ENCODE measurements around the gene RNASE12. TPM values are rescaled to one million over a fixed set of nuclear protein-coding genes. Genes with fewer than 3 reads are reported as not detected.
A peak's percentile ranks its signal among the peaks of the same experiment; 100 is the strongest.

RNASE12 gene
- total and polyA plus RNA-seq, 9 of the 15 experiments (the other 6 are each of a cell fraction or from before 2014, with no cell fraction given): 0.24 TPM; not detected in 8

GRCh38 chr14:20613094-20614037, 22.2 kb upstream of the RNASE12 start (continued):
- no peak for TF ChIP-seq FIP1L1 (IDR thresholded peaks at IDR 0.05; ENCODE audit: low read depth, low read length, poor library complexity, severe bottlenecking)
- TF ChIP-seq SMARCA4 (IDR thresholded peaks at IDR 0.05): no peak
- TF ChIP-seq ATF7 (IDR thresholded peaks at IDR 0.05): peak; percentile 76
- TF ChIP-seq SIN3B (IDR thresholded peaks at IDR 0.05; ENCODE audit: low read depth): no peak
- TF ChIP-seq GTF2F1 (IDR thresholded peaks at IDR 0.05; ENCODE audit: low read depth, low read length): no peak
- no peak for TF ChIP-seq SRSF7 (optimal IDR thresholded peaks at IDR 0.05; ENCODE audit: low read depth, low read length)
- no peak for TF ChIP-seq ZNF12 (CRISPR knock-in tag; IDR thresholded peaks at IDR 0.05)
- TF ChIP-seq HMGN3 (IDR thresholded peaks at IDR 0.05; ENCODE audit: borderline replicate concordance, extremely low read depth, insufficient read length, low read depth, low read length): no peak
- peak; percentile 52; the same call in 1 of the 2 replicates for TF ChIP-seq CREB3L1 (IDR thresholded peaks at IDR 0.05; ENCODE audit: borderline replicate concordance, low read depth)
- TF ChIP-seq ATF2 (CRISPR knock-in tag; IDR thresholded peaks at IDR 0.05): no peak
- no peak for TF ChIP-seq BCL6 (CRISPR knock-in tag; IDR thresholded peaks at IDR 0.05)
- no peak for TF ChIP-seq ZNF124 (CRISPR knock-in tag; IDR thresholded peaks at IDR 0.05)
- 0 out of 2 replicates have a peak, but pooled peaks have one; percentile 37 for TF ChIP-seq USF1 (CRISPR knock-in tag; IDR thresholded peaks at IDR 0.05)
- no peak for TF ChIP-seq PTTG1 (tag; IDR thresholded peaks at IDR 0.05; ENCODE audit: low read depth)
- TF ChIP-seq PKNOX1 (IDR thresholded peaks at IDR 0.05): peak; percentile 89
- TF ChIP-seq TCF15 (CRISPR knock-in tag; IDR thresholded peaks at IDR 0.05): no peak
- TF ChIP-seq MXI1 (IDR thresholded peaks at IDR 0.05; ENCODE audit: low read depth, low read length): peak; percentile 80
- peak; percentile 99 for TF ChIP-seq POLR2H (tag; IDR thresholded peaks at IDR 0.05; ENCODE audit: low read depth)
- 0 out of 2 replicates have a peak, but pooled peaks have one; percentile 59 for TF ChIP-seq HDAC2 (IDR thresholded peaks at IDR 0.05)
- no peak for TF ChIP-seq NR1H2 (CRISPR knock-in tag; IDR thresholded peaks at IDR 0.05)
- peak; percentile 99 to 100 for TF ChIP-seq TEAD1 (CRISPR knock-in tag; IDR thresholded peaks at IDR 0.05)
- no peak for TF ChIP-seq SIX5 (IDR thresholded peaks at IDR 0.05; ENCODE audit: borderline replicate concordance in 1 of 2, insufficient read depth in 1 of 2, low read depth in 1 of 2, low read length in 2 of 2)
- TF ChIP-seq GTF2A2 (tag; IDR thresholded peaks at IDR 0.05): no peak
- no peak for TF ChIP-seq MCM5 (IDR thresholded peaks at IDR 0.05; ENCODE audit: low read depth)

Measured in K562 (cell line).